Smooth muscle cell of the brain vasculature (primary cell): ENCODE measurements around the gene DAPK1.

Source experiments
- DNase-seq: peaks from one replicate; pipeline ENCODE4 v3.0.0-alpha.2; 2012; ENCODE audit warnings: low read depth, low spot score

DAPK1 gene

GRCh38 chr9:87568401-87568800 lies 70.7 kb downstream of the DAPK1 start:
- no peak for DNase-seq

GRCh38 chr9:87569008-87569509 lies 71.4 kb downstream of the DAPK1 start:
- DNase-seq = no peak

DNA sequence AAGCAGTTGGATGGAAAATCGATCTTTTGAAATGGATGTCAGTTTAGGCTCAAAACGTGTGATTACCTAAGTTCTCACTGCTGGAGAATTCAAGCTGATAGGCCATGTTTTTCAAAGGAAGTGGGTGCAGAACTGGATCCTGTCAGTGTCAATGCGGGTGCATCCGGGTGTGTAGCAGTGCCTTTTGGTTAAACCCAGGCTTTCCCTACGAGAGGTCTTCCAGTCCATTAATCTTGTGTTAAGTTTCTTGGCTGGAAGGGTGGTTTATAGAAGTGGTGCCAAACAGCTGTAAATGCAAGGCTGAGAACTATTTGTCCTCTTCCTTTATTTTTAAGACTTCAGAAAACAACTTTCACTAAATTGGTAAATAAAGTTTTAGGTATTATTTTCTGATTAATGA lies 71.9 kb downstream of the DAPK1 start:
- no peak for DNase-seq

GRCh38 chr9:87570000-87570908 lies 72.6 kb downstream of the DAPK1 start:
- DNase-seq = no peak

DNA sequence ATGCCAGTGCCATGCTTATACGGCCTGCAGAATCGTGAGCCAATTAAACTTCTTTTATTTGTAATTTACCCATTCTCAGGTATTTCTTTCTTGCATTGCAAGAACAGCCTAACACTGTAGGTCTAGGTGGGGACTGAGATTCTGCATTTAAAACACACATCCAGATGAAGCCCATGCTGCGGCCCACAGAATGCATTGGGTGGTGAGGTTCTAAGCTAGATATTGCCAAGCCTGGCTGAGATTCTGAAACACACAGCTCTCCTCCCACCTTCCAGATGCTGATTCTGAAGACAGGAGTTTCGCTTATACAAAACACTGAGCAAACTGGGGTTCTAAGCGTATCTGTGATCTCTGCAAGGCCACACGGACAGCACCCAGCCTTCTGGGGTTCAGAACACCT lies 75.1 kb downstream of the DAPK1 start:
- DNase-seq = no peak

DNA sequence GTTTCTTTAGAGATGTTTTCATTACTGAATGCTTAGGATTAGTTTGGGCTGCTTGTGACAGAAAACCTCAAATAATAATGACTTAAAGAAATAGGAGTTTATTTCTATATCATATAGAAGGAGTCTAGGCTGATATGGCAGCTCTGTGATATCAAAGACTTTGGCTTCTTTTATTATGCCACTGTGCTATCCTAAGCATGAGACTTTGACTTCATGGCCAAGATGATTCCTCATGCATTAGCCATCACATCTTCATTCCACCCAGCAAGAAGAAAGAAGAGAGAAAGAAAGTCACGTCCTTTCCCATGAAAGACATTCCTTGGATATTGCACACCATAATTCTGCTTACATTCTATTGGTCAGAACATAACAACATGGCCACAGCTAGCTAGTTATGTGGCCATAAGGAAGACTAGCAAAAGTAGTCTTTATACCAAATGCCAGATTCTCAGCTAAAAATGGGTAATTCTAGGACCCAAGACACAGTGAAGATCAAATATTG lies 76.2 kb downstream of the DAPK1 start:
- no peak for DNase-seq

DNA sequence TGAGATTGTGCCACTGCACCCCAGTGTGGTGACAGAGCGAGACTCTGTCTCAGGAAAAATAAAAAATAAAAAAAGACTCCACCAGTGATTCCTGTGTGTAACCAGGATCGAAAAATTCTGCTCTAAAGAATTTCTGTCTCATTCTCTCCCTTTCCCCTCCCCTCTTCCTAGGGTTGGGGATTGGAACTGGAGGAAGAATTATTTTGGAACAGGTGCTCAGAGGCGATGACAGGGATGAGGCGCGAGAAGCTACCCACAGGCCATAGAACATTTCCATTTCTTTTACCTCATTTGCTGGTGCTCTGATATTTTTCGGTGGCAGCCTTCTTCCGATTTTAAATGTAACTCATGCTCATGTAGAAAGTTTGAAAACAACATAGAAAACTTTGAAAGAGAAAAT lies 80.1 kb downstream of the DAPK1 start:
- no peak for DNase-seq

GRCh38 chr9:87578625-87579024 lies 81.0 kb downstream of the DAPK1 start:
- no peak for DNase-seq

DNA sequence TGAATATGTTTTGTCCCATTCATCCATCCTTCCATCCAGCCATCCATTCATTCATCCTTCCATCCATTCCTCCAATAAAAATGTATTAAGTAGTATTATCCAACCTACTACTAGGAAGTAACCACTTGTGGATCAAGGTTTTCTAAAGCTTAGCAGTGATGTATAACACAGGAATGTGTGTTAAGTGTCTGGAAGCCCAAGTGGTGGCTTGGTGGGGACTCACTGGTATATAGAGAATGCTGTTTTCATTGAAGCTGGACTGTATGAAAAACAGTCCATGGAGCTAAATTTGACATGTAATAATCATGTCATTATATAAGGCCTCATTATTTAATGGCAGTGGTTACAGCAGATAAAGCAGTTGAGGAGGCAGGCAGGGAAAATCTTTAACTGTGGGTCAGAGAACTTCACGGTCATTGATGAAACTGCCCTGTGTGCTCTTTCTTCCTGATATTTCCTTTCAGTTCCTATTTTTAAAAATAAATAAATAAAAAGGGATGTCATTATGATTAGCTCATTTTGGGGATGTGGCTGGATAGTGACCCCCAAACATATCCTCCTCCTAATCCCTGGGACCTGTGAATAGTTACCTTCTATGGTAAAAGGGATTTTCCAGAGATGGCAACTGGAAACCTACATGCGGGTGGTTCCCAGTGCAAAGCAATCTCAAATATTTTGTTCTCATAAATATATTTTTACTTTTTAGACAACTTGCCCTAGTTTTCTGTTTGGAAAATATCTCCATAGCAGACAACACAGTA lies 82.3 kb downstream of the DAPK1 start:
- DNase-seq = no peak

DNA sequence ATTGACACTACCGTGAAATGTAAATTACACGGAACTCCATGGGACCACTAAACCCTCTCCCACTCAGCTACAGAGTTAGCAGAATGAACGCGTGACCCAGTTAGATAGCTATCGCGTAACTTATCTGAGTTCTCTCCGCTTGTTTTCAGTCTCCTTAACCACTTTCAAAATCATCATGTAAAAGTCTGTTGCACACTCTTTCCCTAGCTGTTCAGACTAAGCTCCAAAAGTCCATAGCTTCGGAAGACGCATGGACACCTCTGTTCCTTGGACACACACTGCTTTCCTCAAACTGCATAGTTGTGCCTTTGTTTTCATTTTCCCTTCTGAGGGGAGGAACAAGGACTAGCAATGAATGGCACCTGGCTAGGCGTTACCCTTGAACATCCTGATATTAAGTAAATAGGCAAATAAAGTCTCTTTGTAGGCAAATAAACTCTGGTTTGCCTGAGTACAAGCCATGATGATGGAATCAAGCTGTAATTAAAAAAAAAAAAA lies 83.3 kb downstream of the DAPK1 start:
- no peak for DNase-seq

- DNase-seq = no peak
Measured at GRCh38 chr9:87581513-87581912, 83.8 kb downstream of the DAPK1 start.

- DNase-seq = no peak
Measured at GRCh38 chr9:87581949-87582637, 84.4 kb downstream of the DAPK1 start.

DNA sequence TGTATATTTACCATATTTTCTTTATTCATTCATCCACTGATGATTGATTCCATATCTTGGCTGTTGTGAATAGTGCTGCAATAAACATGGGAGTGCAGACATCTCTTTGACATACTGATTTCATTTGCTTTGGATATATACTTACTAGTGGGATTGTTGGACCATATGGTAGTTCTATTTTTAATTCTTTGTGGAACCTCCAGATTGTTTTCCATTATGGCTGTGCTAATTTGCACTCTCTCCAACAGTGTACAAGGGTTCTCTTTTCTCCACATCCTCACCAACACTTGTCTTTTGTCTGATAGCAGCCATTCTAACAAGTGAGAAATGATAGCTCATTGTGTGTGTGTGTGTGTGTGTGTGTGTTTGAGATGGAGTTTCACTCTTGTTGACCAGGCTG lies 86.7 kb downstream of the DAPK1 start:
- DNase-seq = no peak

DNA sequence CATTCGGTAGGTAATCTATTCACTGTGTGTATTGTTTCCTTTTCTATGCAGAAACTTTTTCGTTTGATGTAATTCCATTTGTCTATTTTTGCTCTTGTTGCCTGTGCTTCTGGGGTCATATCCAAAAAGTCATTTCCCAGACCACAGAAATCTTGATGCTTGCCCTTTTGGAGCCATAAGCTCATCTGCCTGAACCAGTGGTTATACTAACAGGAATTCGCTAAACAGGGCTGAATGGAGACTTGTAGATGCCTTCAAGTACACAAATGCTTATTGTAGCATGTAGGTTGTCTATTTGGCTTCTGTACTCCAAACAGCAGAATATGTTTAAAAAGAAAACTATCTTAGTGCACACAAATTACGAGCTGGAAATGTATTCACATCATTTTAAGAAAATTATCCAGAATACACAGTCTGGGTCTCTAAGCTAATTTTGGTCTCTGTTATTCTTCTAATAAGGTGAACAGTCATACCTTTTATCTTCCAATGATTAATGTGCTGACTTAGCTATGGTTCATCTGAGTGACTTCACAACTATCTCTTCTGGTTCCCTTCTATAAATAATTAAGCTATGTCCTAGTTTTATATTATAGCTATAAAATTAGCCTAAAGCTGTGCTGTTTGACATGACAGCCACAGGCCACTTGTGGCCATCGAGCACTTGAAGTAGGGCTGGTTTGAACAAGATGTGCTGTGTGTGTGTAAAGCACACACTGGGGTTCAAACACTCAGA lies 87.6 kb downstream of the DAPK1 start:
- DNase-seq = no peak

- no peak for DNase-seq
Measured at GRCh38 chr9:87586731-87587355, 89.2 kb downstream of the DAPK1 start.

GRCh38 chr9:87587356-87587745 lies 89.7 kb downstream of the DAPK1 start:
- DNase-seq = no peak

- DNase-seq = no peak
Measured at GRCh38 chr9:87587864-87588263, 90.2 kb downstream of the DAPK1 start.

DNA sequence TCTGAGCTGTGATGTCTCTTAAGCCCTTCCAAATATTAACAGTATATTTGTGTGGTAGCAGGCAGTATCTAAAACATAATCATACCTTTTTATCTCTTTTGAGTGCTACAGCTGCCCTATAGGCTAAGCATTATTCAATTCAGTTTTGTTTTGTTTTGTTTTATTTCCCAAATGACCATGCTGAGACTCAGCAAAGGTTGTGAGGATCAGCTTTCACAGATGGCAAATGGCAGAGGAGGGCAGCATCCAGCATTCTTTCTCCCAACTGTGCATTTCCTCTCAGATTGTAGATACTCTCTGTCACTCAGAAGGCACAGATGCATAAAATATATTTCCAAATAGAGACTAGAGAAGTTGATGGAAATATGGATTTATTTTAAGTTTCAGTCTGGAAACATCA lies 90.7 kb downstream of the DAPK1 start:
- DNase-seq = no peak

GRCh38 chr9:87590996-87591395 lies 93.3 kb downstream of the DAPK1 start:
- no peak for DNase-seq

GRCh38 chr9:87592554-87593358 lies 95.1 kb downstream of the DAPK1 start:
- DNase-seq = no peak
